GM12891 (cell line): Measurements from ENCODE around the gene TSTD2.
A peak's percentile ranks its signal among the peaks of the same experiment; 100 is the strongest.

ENCODE experiments used
- DNase-seq: peaks from one replicate; pipeline ENCODE4 v3.0.0; 2011; ENCODE audit warnings: low spot score; ENCODE audit not compliant: insufficient read length
- FAIRE-seq: peaks from 2 replicates; lab custom pipeline; 2011; peaks lifted over from hg19 to GRCh38; lab: Jason Lieb, UNC
- PAX5 ChIP-seq: IDR thresholded peaks from 2 replicates; pipeline ENCODE4 v1.6.1; 2011; ENCODE audit warnings: low read length, moderate library complexity, mild to moderate bottlenecking; ENCODE audit not compliant: insufficient read depth, severe bottlenecking
- POLR2A ChIP-seq: IDR thresholded peaks from 2 replicates; pipeline ENCODE4 v1.6.1; 2011; ENCODE audit warnings: low read depth, low read length, control low read depth
- POLR2AphosphoS5 ChIP-seq: IDR thresholded peaks from 2 replicates; pipeline ENCODE4 v1.6.1; 2011; ENCODE audit warnings: low read depth, low read length, control low read depth
- POU2F2 ChIP-seq: IDR thresholded peaks from 2 replicates; pipeline ENCODE4 v1.6.1; 2011; ENCODE audit warnings: low read depth, mild to moderate bottlenecking, control low read depth, low read length, moderate library complexity
- SPI1 ChIP-seq: IDR thresholded peaks from 2 replicates; pipeline ENCODE4 v1.6.1; 2011; ENCODE audit warnings: low read depth, low read length, control low read depth
- TAF1 ChIP-seq: IDR thresholded peaks from 2 replicates; pipeline ENCODE4 v1.6.1; 2011; ENCODE audit warnings: low read depth, low read length, control low read depth

TSTD2 gene

GRCh38 chr9:97564291-97565175 lies 68.6 kb downstream of the TSTD2 start:
- FAIRE-seq = no peak
- DNase-seq = no peak
- no peak for TF ChIP-seq PAX5
- TF ChIP-seq POU2F2 = no peak
- no peak for TF ChIP-seq TAF1
- TF ChIP-seq POLR2AphosphoS5 = no peak
- TF ChIP-seq SPI1 = no peak
- TF ChIP-seq POLR2A = no peak

- no peak for FAIRE-seq
- DNase-seq = no peak
- no peak for TF ChIP-seq POLR2AphosphoS5
- no peak for TF ChIP-seq TAF1
- TF ChIP-seq PAX5 = no peak
- no peak for TF ChIP-seq POU2F2
- TF ChIP-seq POLR2A = no peak
- no peak for TF ChIP-seq SPI1
Measured at GRCh38 chr9:97563458-97564135, 69.6 kb downstream of the TSTD2 start.

GRCh38 chr9:97562542-97562941 lies 70.6 kb downstream of the TSTD2 start:
- TF ChIP-seq POU2F2 = no peak
- TF ChIP-seq TAF1 = no peak
- no peak for TF ChIP-seq POLR2AphosphoS5
- no peak for TF ChIP-seq POLR2A
- no peak for TF ChIP-seq PAX5
- no peak for TF ChIP-seq SPI1
- no peak for DNase-seq
- no peak for FAIRE-seq

GRCh38 chr9:97561501-97561900 lies 71.7 kb downstream of the TSTD2 start:
- FAIRE-seq (no peak), DNase-seq (no peak)
- no peak for TF ChIP-seq POLR2A
- no peak for TF ChIP-seq SPI1
- no peak for TF ChIP-seq POLR2AphosphoS5
- no peak for TF ChIP-seq PAX5
- no peak for TF ChIP-seq TAF1
- no peak for TF ChIP-seq POU2F2

GRCh38 chr9:97560851-97561250 lies 72.3 kb downstream of the TSTD2 start:
- TF ChIP-seq TAF1 (no peak), POLR2A (no peak), POLR2AphosphoS5 (no peak), SPI1 (no peak), PAX5 (no peak)

GRCh38 chr9:97560154-97560553 lies 73.0 kb downstream of the TSTD2 start:
- no peak for TF ChIP-seq PAX5
- no peak for TF ChIP-seq SPI1
- TF ChIP-seq POLR2AphosphoS5 = no peak
- TF ChIP-seq POLR2A = no peak
- TF ChIP-seq TAF1 = no peak
- no peak for TF ChIP-seq POU2F2
- DNase-seq (no peak), FAIRE-seq (no peak)

More at GRCh38 chr9:97560851-97561250, 72.3 kb downstream of the TSTD2 start:
- FAIRE-seq = peak; percentile 55
- no peak for DNase-seq

GRCh38 chr9:97559111-97559514 lies 74.1 kb downstream of the TSTD2 start:
- no peak for TF ChIP-seq POLR2AphosphoS5
- TF ChIP-seq TAF1 = no peak
- no peak for TF ChIP-seq POU2F2
- no peak for TF ChIP-seq SPI1
- no peak for TF ChIP-seq PAX5
- no peak for TF ChIP-seq POLR2A
- DNase-seq = peak; percentile 55
- peak; percentile 87 for FAIRE-seq

- DNase-seq (no peak), FAIRE-seq (no peak)
- TF ChIP-seq SPI1 (peak; percentile 39), POLR2AphosphoS5 (no peak)
Measured at GRCh38 chr9:97558701-97559101, 74.5 kb downstream of the TSTD2 start.

- DNase-seq (no peak), FAIRE-seq (no peak)
- TF ChIP-seq PAX5 (no peak), SPI1 (no peak)
Measured at GRCh38 chr9:97557606-97558095, 75.5 kb downstream of the TSTD2 start.

GRCh38 chr9:97556721-97557605 lies 76.2 kb downstream of the TSTD2 start:
- TF ChIP-seq POLR2A (no peak), POU2F2 (no peak), SPI1 (no peak), PAX5 (no peak), POLR2AphosphoS5 (no peak), TAF1 (no peak)
- no peak for DNase-seq
- peak; percentile 56 for FAIRE-seq
